ENCODE data around the gene JARID2. TPM values are rescaled to one million over a fixed set of nuclear protein-coding genes. Genes with fewer than 3 reads are reported as not detected.

The JARID2 gene
- total RNA-seq, 1 experiment from 2014 or later: 180 TPM

DNA sequence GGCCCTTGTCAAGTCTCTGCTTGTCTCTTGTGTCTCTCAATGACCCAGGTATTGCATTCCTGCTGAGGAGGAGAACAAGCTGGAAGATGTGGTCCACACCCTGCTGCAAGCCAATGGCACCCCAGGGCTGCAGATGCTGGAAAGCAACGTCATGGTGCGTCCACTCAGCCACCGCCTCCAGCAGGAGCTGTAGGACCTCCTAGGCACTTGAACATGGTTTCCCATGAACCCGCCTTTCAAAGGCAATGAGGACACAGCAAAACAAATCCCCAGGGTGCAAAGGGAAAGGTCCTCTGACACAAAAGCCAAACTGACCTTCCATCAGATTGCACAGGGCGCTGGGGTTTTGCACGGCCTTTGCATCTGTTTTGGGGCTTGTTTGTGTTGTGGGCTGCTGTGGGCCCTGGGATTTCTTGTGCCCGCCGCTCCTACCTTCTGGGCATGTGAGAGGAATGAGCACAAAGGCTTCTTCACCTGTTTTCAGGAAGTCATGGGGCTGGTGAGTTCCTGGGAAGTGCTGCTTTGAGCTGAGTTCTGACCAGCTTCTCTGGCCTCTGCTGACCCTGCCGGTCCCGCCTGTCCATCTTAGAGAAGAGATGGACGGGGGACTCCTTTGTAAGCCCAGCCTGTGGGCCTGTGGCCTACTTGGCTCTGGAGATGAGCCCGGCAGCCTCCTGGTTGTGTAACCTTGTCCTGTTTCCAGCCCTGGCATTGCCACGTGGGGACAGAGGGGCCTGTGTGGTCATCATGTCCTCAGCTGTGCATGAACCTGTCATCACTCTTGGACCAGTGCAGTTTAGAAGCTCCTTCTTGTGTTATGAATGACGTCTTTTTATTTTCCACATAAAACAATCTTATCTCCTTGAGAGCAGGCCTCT is 265.6 kb downstream of the JARID2 start (continued):
- TF ChIP-seq OVOL2 (CRISPR knock-in tag; IDR thresholded peaks at IDR 0.05; ENCODE audit: borderline replicate concordance) (no peak), TP53 (CRISPR knock-in tag; IDR thresholded peaks at IDR 0.05) (no peak)
- TF ChIP-seq, protein P1, sequence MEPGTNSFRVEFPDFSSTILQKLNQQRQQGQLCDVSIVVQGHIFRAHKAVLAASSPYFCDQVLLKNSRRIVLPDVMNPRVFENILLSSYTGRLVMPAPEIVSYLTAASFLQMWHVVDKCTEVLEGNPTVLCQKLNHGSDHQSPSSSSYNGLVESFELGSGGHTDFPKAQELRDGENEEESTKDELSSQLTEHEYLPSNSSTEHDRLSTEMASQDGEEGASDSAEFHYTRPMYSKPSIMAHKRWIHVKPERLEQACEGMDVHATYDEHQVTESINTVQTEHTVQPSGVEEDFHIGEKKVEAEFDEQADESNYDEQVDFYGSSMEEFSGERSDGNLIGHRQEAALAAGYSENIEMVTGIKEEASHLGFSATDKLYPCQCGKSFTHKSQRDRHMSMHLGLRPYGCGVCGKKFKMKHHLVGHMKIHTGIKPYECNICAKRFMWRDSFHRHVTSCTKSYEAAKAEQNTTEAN (CRISPR knock-in tag; IDR thresholded peaks at IDR 0.05): no peak
- TF ChIP-seq, protein P2, sequence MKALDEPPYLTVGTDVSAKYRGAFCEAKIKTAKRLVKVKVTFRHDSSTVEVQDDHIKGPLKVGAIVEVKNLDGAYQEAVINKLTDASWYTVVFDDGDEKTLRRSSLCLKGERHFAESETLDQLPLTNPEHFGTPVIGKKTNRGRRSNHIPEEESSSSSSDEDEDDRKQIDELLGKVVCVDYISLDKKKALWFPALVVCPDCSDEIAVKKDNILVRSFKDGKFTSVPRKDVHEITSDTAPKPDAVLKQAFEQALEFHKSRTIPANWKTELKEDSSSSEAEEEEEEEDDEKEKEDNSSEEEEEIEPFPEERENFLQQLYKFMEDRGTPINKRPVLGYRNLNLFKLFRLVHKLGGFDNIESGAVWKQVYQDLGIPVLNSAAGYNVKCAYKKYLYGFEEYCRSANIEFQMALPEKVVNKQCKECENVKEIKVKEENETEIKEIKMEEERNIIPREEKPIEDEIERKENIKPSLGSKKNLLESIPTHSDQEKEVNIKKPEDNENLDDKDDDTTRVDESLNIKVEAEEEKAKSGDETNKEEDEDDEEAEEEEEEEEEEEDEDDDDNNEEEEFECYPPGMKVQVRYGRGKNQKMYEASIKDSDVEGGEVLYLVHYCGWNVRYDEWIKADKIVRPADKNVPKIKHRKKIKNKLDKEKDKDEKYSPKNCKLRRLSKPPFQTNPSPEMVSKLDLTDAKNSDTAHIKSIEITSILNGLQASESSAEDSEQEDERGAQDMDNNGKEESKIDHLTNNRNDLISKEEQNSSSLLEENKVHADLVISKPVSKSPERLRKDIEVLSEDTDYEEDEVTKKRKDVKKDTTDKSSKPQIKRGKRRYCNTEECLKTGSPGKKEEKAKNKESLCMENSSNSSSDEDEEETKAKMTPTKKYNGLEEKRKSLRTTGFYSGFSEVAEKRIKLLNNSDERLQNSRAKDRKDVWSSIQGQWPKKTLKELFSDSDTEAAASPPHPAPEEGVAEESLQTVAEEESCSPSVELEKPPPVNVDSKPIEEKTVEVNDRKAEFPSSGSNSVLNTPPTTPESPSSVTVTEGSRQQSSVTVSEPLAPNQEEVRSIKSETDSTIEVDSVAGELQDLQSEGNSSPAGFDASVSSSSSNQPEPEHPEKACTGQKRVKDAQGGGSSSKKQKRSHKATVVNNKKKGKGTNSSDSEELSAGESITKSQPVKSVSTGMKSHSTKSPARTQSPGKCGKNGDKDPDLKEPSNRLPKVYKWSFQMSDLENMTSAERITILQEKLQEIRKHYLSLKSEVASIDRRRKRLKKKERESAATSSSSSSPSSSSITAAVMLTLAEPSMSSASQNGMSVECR (CRISPR knock-in tag; IDR thresholded peaks at IDR 0.05; ENCODE audit: borderline replicate concordance): no peak

DNA sequence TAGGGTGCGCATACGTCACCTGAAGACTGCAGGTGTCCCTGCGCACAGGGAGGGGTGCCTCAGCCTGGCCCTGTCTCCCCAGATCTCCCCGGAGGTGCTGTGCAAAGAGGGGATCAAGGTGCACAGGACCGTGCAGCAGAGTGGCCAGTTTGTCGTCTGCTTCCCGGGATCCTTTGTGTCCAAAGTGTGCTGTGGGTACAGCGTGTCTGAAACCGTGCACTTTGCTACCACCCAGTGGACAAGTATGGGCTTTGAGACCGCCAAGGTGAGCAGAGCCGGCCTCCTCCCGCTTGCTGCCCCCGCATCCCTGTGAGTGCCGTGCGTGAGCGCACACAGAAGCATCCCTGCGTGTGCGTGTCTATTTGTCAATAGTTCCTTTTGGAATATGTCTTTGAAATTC is 266.3 kb downstream of the JARID2 start:
- H3K4me3 Mint-ChIP-seq: no peak overlapping the region
- no peaks in the 10 kb centered on the region for H3K9me3 Mint-ChIP-seq
- peaks cover 86% of the 10 kb centered on the region for H3K36me3 Mint-ChIP-seq
- DNase-seq (ENCODE audit: low spot score) (no peak), ATAC-seq (no peak; the same call in 1 of the 2 replicates)
- H3K27me3 Mint-ChIP-seq (ENCODE audit: low read depth): no peaks in the 10 kb centered on the region
- peaks cover 27% of the 10 kb centered on the region for H3K4me1 Mint-ChIP-seq
- H3K27ac Mint-ChIP-seq: peak overlapping the region; percentile 92
- CTCF ChIA-PET: no interaction called here
- POLR2A ChIA-PET: no interaction called here
- TF ChIP-seq ZNF219 (CRISPR knock-in tag; IDR thresholded peaks at IDR 0.05; ENCODE audit: borderline replicate concordance): no peak
- TF ChIP-seq, protein P3, sequence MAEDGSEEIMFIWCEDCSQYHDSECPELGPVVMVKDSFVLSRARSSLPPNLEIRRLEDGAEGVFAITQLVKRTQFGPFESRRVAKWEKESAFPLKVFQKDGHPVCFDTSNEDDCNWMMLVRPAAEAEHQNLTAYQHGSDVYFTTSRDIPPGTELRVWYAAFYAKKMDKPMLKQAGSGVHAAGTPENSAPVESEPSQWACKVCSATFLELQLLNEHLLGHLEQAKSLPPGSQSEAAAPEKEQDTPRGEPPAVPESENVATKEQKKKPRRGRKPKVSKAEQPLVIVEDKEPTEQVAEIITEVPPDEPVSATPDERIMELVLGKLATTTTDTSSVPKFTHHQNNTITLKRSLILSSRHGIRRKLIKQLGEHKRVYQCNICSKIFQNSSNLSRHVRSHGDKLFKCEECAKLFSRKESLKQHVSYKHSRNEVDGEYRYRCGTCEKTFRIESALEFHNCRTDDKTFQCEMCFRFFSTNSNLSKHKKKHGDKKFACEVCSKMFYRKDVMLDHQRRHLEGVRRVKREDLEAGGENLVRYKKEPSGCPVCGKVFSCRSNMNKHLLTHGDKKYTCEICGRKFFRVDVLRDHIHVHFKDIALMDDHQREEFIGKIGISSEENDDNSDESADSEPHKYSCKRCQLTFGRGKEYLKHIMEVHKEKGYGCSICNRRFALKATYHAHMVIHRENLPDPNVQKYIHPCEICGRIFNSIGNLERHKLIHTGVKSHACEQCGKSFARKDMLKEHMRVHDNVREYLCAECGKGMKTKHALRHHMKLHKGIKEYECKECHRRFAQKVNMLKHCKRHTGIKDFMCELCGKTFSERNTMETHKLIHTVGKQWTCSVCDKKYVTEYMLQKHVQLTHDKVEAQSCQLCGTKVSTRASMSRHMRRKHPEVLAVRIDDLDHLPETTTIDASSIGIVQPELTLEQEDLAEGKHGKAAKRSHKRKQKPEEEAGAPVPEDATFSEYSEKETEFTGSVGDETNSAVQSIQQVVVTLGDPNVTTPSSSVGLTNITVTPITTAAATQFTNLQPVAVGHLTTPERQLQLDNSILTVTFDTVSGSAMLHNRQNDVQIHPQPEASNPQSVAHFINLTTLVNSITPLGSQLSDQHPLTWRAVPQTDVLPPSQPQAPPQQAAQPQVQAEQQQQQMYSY (CRISPR knock-in tag; IDR thresholded peaks at IDR 0.05): no peak
- TF ChIP-seq GRHL2 (CRISPR knock-in tag; IDR thresholded peaks at IDR 0.05; ENCODE audit: insufficient replicate concordance, severe bottlenecking): no peak
- TF ChIP-seq, protein P4, sequence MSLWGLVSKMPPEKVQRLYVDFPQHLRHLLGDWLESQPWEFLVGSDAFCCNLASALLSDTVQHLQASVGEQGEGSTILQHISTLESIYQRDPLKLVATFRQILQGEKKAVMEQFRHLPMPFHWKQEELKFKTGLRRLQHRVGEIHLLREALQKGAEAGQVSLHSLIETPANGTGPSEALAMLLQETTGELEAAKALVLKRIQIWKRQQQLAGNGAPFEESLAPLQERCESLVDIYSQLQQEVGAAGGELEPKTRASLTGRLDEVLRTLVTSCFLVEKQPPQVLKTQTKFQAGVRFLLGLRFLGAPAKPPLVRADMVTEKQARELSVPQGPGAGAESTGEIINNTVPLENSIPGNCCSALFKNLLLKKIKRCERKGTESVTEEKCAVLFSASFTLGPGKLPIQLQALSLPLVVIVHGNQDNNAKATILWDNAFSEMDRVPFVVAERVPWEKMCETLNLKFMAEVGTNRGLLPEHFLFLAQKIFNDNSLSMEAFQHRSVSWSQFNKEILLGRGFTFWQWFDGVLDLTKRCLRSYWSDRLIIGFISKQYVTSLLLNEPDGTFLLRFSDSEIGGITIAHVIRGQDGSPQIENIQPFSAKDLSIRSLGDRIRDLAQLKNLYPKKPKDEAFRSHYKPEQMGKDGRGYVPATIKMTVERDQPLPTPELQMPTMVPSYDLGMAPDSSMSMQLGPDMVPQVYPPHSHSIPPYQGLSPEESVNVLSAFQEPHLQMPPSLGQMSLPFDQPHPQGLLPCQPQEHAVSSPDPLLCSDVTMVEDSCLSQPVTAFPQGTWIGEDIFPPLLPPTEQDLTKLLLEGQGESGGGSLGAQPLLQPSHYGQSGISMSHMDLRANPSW (CRISPR knock-in tag; conservative IDR thresholded peaks at IDR 0.05; ENCODE audit: low read depth): no peak
- TF ChIP-seq, protein P5, sequence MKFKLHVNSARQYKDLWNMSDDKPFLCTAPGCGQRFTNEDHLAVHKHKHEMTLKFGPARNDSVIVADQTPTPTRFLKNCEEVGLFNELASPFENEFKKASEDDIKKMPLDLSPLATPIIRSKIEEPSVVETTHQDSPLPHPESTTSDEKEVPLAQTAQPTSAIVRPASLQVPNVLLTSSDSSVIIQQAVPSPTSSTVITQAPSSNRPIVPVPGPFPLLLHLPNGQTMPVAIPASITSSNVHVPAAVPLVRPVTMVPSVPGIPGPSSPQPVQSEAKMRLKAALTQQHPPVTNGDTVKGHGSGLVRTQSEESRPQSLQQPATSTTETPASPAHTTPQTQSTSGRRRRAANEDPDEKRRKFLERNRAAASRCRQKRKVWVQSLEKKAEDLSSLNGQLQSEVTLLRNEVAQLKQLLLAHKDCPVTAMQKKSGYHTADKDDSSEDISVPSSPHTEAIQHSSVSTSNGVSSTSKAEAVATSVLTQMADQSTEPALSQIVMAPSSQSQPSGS (CRISPR knock-in tag; IDR thresholded peaks at IDR 0.05; ENCODE audit: borderline replicate concordance, low read depth): no peak
- no peak for TF ChIP-seq GABPB1 (CRISPR knock-in tag; IDR thresholded peaks at IDR 0.05)
- TF ChIP-seq, protein P6, sequence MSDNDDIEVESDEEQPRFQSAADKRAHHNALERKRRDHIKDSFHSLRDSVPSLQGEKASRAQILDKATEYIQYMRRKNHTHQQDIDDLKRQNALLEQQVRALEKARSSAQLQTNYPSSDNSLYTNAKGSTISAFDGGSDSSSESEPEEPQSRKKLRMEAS (CRISPR knock-in tag; IDR thresholded peaks at IDR 0.05): no peak
- TF ChIP-seq SMAD4 (CRISPR knock-in tag; IDR thresholded peaks at IDR 0.05): no peak
- TF ChIP-seq, protein P7, sequence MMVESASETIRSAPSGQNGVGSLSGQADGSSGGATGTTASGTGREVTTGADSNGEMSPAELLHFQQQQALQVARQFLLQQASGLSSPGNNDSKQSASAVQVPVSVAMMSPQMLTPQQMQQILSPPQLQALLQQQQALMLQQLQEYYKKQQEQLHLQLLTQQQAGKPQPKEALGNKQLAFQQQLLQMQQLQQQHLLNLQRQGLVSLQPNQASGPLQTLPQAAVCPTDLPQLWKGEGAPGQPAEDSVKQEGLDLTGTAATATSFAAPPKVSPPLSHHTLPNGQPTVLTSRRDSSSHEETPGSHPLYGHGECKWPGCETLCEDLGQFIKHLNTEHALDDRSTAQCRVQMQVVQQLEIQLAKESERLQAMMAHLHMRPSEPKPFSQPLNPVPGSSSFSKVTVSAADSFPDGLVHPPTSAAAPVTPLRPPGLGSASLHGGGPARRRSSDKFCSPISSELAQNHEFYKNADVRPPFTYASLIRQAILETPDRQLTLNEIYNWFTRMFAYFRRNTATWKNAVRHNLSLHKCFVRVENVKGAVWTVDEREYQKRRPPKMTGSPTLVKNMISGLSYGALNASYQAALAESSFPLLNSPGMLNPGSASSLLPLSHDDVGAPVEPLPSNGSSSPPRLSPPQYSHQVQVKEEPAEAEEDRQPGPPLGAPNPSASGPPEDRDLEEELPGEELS (CRISPR knock-in tag; IDR thresholded peaks at IDR 0.05): no peak
- no peak for TF ChIP-seq ZNF232 (CRISPR knock-in tag; IDR thresholded peaks at IDR 0.05)
- no peak for TF ChIP-seq SP1 (CRISPR knock-in tag; conservative IDR thresholded peaks at IDR 0.05)
- no peak for TF ChIP-seq CREB1 (CRISPR knock-in tag; IDR thresholded peaks at IDR 0.05)
- no peak for TF ChIP-seq TEAD1 (CRISPR knock-in tag; IDR thresholded peaks at IDR 0.05)
- TF ChIP-seq CBFB (CRISPR knock-in tag; IDR thresholded peaks at IDR 0.05; ENCODE audit: low read depth): no peak
- TF ChIP-seq ESRRA (CRISPR knock-in tag; IDR thresholded peaks at IDR 0.05; ENCODE audit: borderline replicate concordance): no peak

Measured in WTC11 (cell line).